Peyer's patch (tissue), 4 donors: Measurements from ENCODE around the gene HOXA11.

Source experiments
- POLR2A ChIP-seq, 2 donors: fragments of 450-650 bp; IDR thresholded peaks; one replicate each; pipeline ENCODE4 v1.5.1; 2017; ENCODE audit warnings: antibody characterized with exemption in 2 of 2, mild to moderate bottlenecking in 2 of 2, moderate library complexity in 2 of 2
- TF ChIP-seq, protein P1 (sequence below), 6 experiments: fragments of 450-650 bp in 4 of 6; fragments of 200-600 bp in 2 of 6; sonication (generic) in 1 of 6; IDR thresholded peaks; one replicate each; pipeline ENCODE4 v1.5.1; 2017 to 2019; ENCODE audit warnings: antibody characterized with exemption in 6 of 6, mild to moderate bottlenecking in 3 of 6, moderate library complexity in 1 of 6

DNA sequence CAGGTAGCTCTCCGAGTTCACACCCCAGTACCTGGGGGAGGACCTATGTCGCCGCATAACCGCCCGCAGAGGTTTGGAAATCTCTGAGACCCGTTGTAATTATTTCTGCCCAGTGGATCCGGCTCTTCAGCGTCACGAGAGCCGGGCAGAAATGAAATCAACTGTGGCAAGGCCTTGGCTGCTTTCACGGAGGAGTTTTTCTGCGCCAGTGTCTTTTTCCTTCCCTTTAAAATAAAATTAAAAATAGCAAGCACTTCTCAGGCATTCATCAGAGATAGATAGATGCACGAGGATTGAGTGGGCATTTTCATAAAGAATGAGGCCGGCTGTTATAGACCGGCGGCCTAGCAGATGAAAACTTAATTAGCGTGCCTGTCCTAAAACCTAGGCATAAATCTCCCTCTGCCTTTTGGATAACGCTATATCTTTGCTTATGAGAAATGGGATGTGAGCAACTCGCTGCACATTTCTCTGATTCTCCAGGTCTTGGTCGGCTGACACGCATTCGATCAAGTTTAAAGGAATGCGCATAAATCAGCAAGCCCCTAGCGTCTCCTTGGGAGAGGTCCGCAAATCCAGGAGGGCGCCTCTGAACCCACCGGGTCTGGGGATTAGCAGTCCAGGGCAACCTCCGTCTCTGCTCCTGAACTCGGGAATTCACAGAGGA is 8.4 kb upstream of the HOXA11 start:
- TF ChIP-seq, protein P1, sequence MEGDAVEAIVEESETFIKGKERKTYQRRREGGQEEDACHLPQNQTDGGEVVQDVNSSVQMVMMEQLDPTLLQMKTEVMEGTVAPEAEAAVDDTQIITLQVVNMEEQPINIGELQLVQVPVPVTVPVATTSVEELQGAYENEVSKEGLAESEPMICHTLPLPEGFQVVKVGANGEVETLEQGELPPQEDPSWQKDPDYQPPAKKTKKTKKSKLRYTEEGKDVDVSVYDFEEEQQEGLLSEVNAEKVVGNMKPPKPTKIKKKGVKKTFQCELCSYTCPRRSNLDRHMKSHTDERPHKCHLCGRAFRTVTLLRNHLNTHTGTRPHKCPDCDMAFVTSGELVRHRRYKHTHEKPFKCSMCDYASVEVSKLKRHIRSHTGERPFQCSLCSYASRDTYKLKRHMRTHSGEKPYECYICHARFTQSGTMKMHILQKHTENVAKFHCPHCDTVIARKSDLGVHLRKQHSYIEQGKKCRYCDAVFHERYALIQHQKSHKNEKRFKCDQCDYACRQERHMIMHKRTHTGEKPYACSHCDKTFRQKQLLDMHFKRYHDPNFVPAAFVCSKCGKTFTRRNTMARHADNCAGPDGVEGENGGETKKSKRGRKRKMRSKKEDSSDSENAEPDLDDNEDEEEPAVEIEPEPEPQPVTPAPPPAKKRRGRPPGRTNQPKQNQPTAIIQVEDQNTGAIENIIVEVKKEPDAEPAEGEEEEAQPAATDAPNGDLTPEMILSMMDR (IDR thresholded peaks at IDR 0.05), result no peak
- no peak for TF ChIP-seq POLR2A (IDR thresholded peaks at IDR 0.05)
